ENCODE measurements around the gene STK32B.

- no peak for TF ChIP-seq CTCF (IDR thresholded peaks at IDR 0.05)
- no peak for TF ChIP-seq POLR2A (IDR thresholded peaks at IDR 0.05)
Observed at GRCh38 chr4:5409237-5409636, 358.0 kb downstream of the STK32B start.
